ENCODE results near the gene TTLL5.

Gene TTLL5

DNA sequence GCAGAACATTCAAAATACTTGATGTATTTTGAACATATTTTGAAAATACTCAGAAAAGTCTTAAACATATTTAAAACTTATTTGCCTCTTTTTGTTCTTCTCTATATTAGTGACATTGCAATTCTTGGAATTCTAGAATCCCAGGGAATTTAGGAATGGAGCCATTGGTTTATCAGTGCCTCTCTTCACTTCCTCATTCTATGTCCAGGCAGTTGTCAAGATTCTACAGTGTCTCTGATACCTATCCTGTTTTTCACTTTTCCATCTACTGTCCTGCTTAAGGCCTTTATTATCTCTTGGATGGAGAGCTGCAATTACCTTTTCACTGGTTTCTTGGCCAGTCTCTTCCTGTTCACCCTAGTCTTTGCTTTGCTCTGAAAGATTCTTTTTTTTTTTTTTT lies 144.6 kb downstream of the TTLL5 start:
- Histone ChIP-seq H3K4me3 (replicated peaks; ENCODE audit: insufficient read depth, low read length) (no peak overlapping the region), H3K27me3 (ENCODE audit: insufficient read depth, poor library complexity, severe bottlenecking) (no peaks in the 10 kb centered on the region), H3K27ac (replicated peaks) (no peak overlapping the region)
- peak; percentile 58 for TF ChIP-seq SPI1 (IDR thresholded peaks at IDR 0.05; ENCODE audit: borderline replicate concordance, low read depth)
- TF ChIP-seq, protein P1, sequence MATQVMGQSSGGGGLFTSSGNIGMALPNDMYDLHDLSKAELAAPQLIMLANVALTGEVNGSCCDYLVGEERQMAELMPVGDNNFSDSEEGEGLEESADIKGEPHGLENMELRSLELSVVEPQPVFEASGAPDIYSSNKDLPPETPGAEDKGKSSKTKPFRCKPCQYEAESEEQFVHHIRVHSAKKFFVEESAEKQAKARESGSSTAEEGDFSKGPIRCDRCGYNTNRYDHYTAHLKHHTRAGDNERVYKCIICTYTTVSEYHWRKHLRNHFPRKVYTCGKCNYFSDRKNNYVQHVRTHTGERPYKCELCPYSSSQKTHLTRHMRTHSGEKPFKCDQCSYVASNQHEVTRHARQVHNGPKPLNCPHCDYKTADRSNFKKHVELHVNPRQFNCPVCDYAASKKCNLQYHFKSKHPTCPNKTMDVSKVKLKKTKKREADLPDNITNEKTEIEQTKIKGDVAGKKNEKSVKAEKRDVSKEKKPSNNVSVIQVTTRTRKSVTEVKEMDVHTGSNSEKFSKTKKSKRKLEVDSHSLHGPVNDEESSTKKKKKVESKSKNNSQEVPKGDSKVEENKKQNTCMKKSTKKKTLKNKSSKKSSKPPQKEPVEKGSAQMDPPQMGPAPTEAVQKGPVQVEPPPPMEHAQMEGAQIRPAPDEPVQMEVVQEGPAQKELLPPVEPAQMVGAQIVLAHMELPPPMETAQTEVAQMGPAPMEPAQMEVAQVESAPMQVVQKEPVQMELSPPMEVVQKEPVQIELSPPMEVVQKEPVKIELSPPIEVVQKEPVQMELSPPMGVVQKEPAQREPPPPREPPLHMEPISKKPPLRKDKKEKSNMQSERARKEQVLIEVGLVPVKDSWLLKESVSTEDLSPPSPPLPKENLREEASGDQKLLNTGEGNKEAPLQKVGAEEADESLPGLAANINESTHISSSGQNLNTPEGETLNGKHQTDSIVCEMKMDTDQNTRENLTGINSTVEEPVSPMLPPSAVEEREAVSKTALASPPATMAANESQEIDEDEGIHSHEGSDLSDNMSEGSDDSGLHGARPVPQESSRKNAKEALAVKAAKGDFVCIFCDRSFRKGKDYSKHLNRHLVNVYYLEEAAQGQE (IDR thresholded peaks at IDR 0.05; ENCODE audit: insufficient replicate concordance, low read depth), result no peak
- DNase-seq (ENCODE audit: low read depth in 1 of 2, low spot score in 1 of 2), result no peak

DNA sequence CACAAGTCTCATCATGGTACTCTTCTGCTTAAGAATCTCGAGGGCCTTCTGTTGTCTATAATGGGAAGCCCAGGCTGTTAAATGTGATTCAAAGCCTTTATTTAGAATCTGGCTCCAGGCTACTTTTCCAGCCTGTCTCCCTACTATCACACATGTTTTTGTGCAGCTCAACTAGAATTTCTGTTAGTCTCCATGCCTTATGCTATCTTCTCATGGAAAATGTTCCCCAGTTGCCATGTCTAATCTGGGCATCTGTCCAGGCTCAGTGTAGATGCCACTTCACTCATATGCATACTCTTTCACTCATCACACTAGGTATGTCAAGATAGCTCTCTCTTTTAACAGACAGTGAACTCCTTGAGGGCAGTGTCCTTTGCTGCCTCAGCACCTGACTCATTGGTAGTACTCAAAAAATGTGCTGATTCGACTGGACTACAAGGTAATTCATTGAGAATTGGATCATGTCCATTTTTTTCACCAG lies 145.3 kb downstream of the TTLL5 start:
- DNase-seq (ENCODE audit: low read depth in 1 of 2, low spot score in 1 of 2), result no peak
- no peaks in the 10 kb centered on the region for H3K27me3 ChIP-seq (ENCODE audit: insufficient read depth, poor library complexity, severe bottlenecking)
- no peak overlapping the region for H3K4me3 ChIP-seq (replicated peaks; ENCODE audit: insufficient read depth, low read length)
- H3K27ac ChIP-seq (replicated peaks), result no peak overlapping the region
- TF ChIP-seq, protein P1 (IDR thresholded peaks at IDR 0.05; ENCODE audit: insufficient replicate concordance, low read depth), result no peak
- TF ChIP-seq SPI1 (IDR thresholded peaks at IDR 0.05; ENCODE audit: borderline replicate concordance, low read depth), result no peak
- no peak for TF ChIP-seq POLR2AphosphoS5 (IDR thresholded peaks at IDR 0.05; ENCODE audit: low read depth)
- no peak for TF ChIP-seq GABPA (IDR thresholded peaks at IDR 0.05; ENCODE audit: low read depth)
- TF ChIP-seq, protein P2, sequence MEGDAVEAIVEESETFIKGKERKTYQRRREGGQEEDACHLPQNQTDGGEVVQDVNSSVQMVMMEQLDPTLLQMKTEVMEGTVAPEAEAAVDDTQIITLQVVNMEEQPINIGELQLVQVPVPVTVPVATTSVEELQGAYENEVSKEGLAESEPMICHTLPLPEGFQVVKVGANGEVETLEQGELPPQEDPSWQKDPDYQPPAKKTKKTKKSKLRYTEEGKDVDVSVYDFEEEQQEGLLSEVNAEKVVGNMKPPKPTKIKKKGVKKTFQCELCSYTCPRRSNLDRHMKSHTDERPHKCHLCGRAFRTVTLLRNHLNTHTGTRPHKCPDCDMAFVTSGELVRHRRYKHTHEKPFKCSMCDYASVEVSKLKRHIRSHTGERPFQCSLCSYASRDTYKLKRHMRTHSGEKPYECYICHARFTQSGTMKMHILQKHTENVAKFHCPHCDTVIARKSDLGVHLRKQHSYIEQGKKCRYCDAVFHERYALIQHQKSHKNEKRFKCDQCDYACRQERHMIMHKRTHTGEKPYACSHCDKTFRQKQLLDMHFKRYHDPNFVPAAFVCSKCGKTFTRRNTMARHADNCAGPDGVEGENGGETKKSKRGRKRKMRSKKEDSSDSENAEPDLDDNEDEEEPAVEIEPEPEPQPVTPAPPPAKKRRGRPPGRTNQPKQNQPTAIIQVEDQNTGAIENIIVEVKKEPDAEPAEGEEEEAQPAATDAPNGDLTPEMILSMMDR (IDR thresholded peaks at IDR 0.05; ENCODE audit: insufficient read depth, low read length), result no peak

DNA sequence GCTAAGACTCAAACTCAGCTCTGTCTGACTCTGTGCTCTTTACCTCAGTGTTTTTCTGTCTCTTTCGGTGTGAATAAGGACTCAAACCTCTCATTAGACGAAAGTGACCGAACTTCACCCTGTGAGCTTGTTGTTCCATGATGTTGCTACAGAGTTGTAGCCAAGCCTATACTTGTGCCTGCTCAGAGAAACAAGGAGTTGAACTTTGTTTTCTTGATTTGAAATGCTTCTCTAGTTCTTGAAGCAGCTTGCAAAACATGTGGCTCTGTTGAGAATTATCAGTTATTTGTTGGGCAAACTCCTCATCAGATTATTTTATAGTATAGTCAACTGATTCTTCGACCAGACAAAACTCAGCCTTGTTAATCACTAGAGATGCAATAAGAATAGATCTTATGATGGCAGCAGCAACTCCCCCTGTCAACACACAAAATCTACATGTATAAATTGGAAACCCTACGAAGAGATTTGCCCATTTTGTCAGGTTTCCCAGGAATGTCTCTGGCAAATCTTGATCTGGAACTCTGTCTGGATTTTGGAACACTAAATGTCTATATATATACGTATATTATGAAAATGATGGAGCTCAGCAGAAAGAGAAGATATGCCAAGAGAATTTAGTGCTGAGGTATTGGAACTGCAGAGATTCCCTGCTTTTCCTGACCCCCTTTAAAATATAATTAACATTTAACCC lies 146.8 kb downstream of the TTLL5 start:
- no peak for TF ChIP-seq SPI1 (IDR thresholded peaks at IDR 0.05; ENCODE audit: borderline replicate concordance, low read depth)
- no peak for TF ChIP-seq POLR2AphosphoS5 (IDR thresholded peaks at IDR 0.05; ENCODE audit: low read depth)
- TF ChIP-seq, protein P2 (IDR thresholded peaks at IDR 0.05; ENCODE audit: insufficient read depth, low read length), result no peak
- TF ChIP-seq, protein P1 (IDR thresholded peaks at IDR 0.05; ENCODE audit: insufficient replicate concordance, low read depth), result no peak
- TF ChIP-seq GABPA (IDR thresholded peaks at IDR 0.05; ENCODE audit: low read depth), result no peak
- H3K27me3 ChIP-seq (ENCODE audit: insufficient read depth, poor library complexity, severe bottlenecking), result no peaks in the 10 kb centered on the region
- no peak overlapping the region for H3K27ac ChIP-seq (replicated peaks)
- H3K4me3 ChIP-seq (replicated peaks; ENCODE audit: insufficient read depth, low read length), result no peak overlapping the region
- no peak for DNase-seq (ENCODE audit: low read depth in 1 of 2, low spot score in 1 of 2)
